Ectodermal cell (in vitro differentiated cells): Measurements from ENCODE around the gene FAF2.
"Not testable (repeated sequence)": the region's sequence is repeated elsewhere in the genome, so short reads cannot be mapped to it uniquely, and the experiment has no call there.

Experiments used
- H3K27ac ChIP-seq: 2 replicates; pipeline ENCODE4 v1.7.0; 2013; ENCODE audit warnings: mild to moderate bottlenecking, low read depth, low read length; ENCODE audit not compliant: insufficient read depth, poor library complexity, severe bottlenecking
- H3K27me3 ChIP-seq: 2 replicates; pipeline ENCODE4 v1.7.0; 2013; ENCODE audit warnings: mild to moderate bottlenecking, low read length; ENCODE audit not compliant: insufficient read depth, control insufficient read depth, poor library complexity, severe bottlenecking
- H3K36me3 ChIP-seq: one replicate; pipeline ENCODE4 v1.7.0; 2013; ENCODE audit warnings: low read length; ENCODE audit not compliant: control insufficient read depth, insufficient read depth
- H3K4me1 ChIP-seq: one replicate; pipeline ENCODE4 v1.7.0; 2013; ENCODE audit warnings: low read length; ENCODE audit not compliant: control insufficient read depth, insufficient read depth
- H3K4me3 ChIP-seq: 2 replicates; pipeline ENCODE4 v1.7.0; 2013; ENCODE audit warnings: low read depth, low read length, control low read depth; ENCODE audit not compliant: insufficient read depth
- H3K9me3 ChIP-seq: 2 replicates; pipeline ENCODE4 v1.7.0; 2013; ENCODE audit warnings: mild to moderate bottlenecking, low read length, moderate library complexity; ENCODE audit not compliant: control insufficient read depth
- WGBS, 2 experiments: methylation state at CpG; one replicate each; pipeline ENCODE4 v1.1.7; 2013; ENCODE audit warnings: missing lambda C conversion rate in 2 of 2; 5-methylcytosine and 5-hydroxymethylcytosine counted together

The FAF2 gene

GRCh38 chr5:176438959-176439757, 9.0 kb upstream of the FAF2 start:
- no peaks in the 10 kb centered on the region for H3K9me3 ChIP-seq
- 79 to 85% methylated on average over 11 to 12 of the region's 12 CpGs for WGBS, 2 experiments
- peaks cover 2% of the 10 kb centered on the region for H3K4me1 ChIP-seq
- no peaks in the 10 kb centered on the region for H3K27me3 ChIP-seq
- H3K4me3 ChIP-seq, result no peak overlapping the region
- no peaks in the 10 kb centered on the region for H3K36me3 ChIP-seq
- H3K27ac ChIP-seq, result no peak overlapping the region

DNA sequence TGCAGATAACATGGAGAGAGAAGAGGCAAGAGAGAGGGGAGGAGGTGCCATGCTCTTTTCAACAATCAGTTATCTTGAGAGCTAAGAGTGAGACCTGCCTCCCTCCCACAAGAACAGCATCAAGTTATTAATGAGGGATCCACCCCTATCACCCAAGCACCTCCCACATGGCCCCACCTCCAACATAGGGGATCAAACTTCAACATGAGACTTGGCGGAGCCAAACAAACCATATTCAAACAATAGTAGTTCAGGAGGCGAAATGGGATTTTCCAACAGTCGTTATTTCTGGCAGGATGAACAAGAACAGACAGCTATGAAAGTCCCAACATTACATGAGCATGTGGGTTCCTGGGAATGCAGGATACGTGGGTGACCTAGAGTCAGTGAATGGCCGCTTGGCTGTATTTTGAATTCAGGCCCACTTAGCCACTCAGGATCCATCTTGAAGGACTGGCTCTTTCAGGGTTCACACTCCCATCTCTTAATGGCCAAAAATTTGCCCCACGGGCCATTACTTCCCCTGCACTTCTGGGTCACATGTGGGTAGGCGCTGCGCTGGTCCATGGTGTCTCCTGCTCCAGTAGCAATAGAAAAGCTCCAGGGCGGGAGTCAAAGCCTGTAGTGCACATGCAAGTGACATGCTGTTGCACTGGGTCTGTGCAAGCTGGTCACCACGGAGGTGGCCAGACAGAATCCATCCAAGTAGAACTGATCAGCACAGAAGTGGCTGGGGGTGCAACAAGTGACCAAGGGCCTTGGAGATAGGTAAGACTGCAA, 7.1 kb upstream of the FAF2 start:
- H3K27ac ChIP-seq, result no peak overlapping the region
- H3K4me1 ChIP-seq, result peaks cover 2% of the 10 kb centered on the region
- H3K36me3 ChIP-seq, result no peaks in the 10 kb centered on the region
- H3K4me3 ChIP-seq, result no peak overlapping the region
- H3K9me3 ChIP-seq, result no peaks in the 10 kb centered on the region
- H3K27me3 ChIP-seq, result no peaks in the 10 kb centered on the region
- 92 to 93% methylated on average over 10 of the region's 10 CpGs for WGBS, 2 experiments

DNA sequence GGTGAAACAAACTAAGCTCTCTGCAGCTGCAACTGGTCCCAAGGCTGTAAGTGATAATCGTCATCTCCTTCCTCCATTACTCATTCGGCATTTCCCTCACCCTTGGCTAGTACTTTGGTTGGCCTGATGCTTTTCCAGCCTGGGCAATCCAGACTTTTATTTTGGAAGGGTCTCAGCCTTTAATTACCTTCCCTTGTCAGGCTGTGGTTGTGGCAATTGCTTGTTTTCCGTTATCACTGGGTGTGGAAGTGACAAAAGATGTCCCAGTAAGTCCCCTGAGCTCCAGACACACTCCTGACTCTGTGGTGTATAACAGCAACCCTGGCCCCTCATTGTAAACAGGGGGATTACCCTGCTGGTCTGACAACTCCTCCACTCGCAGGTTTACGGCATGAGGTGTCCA, 6.3 kb upstream of the FAF2 start:
- Histone ChIP-seq H3K4me1 (peaks cover 3% of the 10 kb centered on the region), H3K27ac (no peak overlapping the region), H3K27me3 (no peaks in the 10 kb centered on the region), H3K4me3 (no peak overlapping the region), H3K36me3 (no peaks in the 10 kb centered on the region), H3K9me3 (no peaks in the 10 kb centered on the region)
- 58 to 59% methylated on average over 5 of the region's 5 CpGs for WGBS, 2 experiments

DNA sequence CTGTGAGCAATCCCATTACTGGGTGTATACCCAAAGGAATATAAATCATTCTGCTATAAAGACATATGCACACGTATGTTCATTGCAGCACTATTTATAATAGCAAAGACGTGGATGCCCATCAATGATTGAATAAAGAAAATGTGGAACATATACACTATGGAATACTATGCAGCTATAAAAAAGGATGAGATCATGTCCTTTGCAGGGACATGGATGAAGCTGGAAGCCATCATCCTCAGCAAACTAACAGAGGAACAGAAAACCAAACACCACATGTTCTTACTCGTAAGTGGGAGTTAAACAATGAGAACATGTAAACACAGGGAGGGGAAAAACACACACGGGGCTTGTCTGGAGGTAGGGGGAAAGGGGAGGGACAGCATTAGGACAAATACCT, 5.3 kb upstream of the FAF2 start:
- H3K9me3 ChIP-seq, H3K27ac ChIP-seq, H3K4me3 ChIP-seq, H3K27me3 ChIP-seq, H3K36me3 ChIP-seq, H3K4me1 ChIP-seq: not testable (repeated sequence)
- 78 to 85% methylated on average over 4 of the region's 4 CpGs for WGBS, 2 experiments

GRCh38 chr5:176444742-176445141, 3.4 kb upstream of the FAF2 start:
- H3K36me3 ChIP-seq, result no peaks in the 10 kb centered on the region
- H3K27ac ChIP-seq, result no peak overlapping the region
- no peaks in the 10 kb centered on the region for H3K27me3 ChIP-seq
- WGBS, 2 experiments, result 91 to 96% methylated on average over 5 of the region's 5 CpGs
- H3K9me3 ChIP-seq, result no peaks in the 10 kb centered on the region
- no peak overlapping the region for H3K4me3 ChIP-seq
- peaks cover 7% of the 10 kb centered on the region for H3K4me1 ChIP-seq

DNA sequence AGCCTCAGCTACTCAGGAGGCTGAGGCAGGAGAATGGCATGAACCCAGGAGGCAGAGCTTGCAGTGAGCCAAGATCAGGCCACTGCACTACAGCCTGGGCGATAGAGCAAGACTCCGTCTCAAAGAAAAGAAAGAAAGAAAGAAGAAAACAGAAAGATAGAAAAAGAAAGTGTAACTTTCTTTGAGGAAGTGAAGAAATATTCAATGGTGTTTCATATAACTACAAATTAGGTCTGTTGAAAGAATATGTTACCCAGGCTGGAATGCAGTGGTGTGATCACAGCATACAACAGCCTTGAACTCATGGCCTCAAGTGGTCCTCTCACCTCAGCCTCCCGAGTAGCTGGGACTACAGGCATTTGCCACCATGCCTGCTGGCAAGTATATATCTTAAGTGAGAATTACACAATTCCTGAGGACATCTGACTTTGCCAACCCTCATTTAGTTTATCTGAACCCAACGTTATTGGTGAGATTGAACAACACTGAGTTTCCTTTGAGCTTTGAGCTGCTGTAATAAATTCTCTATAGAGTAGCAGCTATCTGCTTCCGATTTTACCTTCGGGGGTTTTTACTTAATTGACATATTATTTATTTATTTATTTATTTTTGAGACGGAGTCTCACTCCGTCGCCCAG, 2.0 kb upstream of the FAF2 start:
- H3K27me3 ChIP-seq, result no peaks in the 10 kb centered on the region
- no peak overlapping the region for H3K27ac ChIP-seq
- no peaks in the 10 kb centered on the region for H3K36me3 ChIP-seq
- no peaks in the 10 kb centered on the region for H3K9me3 ChIP-seq
- H3K4me1 ChIP-seq, result peaks cover 7% of the 10 kb centered on the region
- 93 to 97% methylated on average over 7 of the region's 9 CpGs for WGBS, 2 experiments
- H3K4me3 ChIP-seq, result no peak overlapping the region

- Histone ChIP-seq H3K4me1 (peaks cover 5% of the 10 kb centered on the region), H3K9me3 (no peaks in the 10 kb centered on the region), H3K27ac (peak overlapping the region; percentile 83), H3K27me3 (no peaks in the 10 kb centered on the region), H3K4me3 (peak overlapping the region; percentile 94), H3K36me3 (no peaks in the 10 kb centered on the region)
- 21 to 22% methylated on average over 27 of the region's 27 CpGs for WGBS, 2 experiments
Measured at GRCh38 chr5:176446884-176447590, 1.1 kb upstream of the FAF2 start.

DNA sequence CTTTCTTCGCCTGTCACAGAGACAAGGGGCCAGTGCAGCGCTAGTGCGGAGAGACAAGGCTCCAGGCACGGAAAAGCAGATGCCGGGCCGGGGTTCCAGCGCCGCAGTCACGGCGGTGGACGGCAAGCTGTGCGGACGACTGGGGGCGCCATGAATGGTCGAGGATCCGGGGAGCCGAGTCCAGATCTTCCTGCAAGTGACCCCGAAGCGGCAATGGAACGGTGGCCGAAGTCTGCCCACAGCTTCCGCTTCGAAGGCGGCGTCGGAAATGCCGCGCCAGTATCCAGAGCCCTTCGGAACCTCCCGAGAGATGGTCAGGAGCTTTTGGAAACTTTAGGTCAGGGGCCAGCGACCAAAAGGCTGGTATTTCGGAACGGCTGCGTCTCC, 601 bp upstream of the FAF2 start:
- H3K9me3 ChIP-seq, result no peaks in the 10 kb centered on the region
- no peaks in the 10 kb centered on the region for H3K27me3 ChIP-seq
- peaks cover 4% of the 10 kb centered on the region for H3K4me1 ChIP-seq
- H3K36me3 ChIP-seq, result no peaks in the 10 kb centered on the region
- H3K4me3 ChIP-seq, result peak overlapping the region; percentile 94
- 1% methylated on average over 34 of the region's 34 CpGs for WGBS, 2 experiments
- peak overlapping the region; percentile 83 for H3K27ac ChIP-seq

- no peaks in the 10 kb centered on the region for H3K9me3 ChIP-seq
- H3K36me3 ChIP-seq, result peaks cover 4% of the 10 kb centered on the region
- 91% methylated on average over 1 of the region's 1 CpG; no CpG with 5 or more reads in 1 of the 2 experiments for WGBS, 2 experiments
- peaks cover 4% of the 10 kb centered on the region for H3K4me1 ChIP-seq
- H3K4me3 ChIP-seq, result no peak overlapping the region
- H3K27me3 ChIP-seq, result no peaks in the 10 kb centered on the region
- H3K27ac ChIP-seq, result no peak overlapping the region
Measured at GRCh38 chr5:176450077-176450476, 1.9 kb downstream of the FAF2 start.
